HCEC 1CT (cell line): ENCODE measurements around the gene PHF5A.
"Not testable (repeated sequence)": the region's sequence is repeated elsewhere in the genome, so short reads cannot be mapped to it uniquely, and the experiment has no call there.

Source experiments
- DNase-seq: peaks from one replicate; pipeline ENCODE4 v3.0.0-alpha.2; 2017

The PHF5A gene

DNA sequence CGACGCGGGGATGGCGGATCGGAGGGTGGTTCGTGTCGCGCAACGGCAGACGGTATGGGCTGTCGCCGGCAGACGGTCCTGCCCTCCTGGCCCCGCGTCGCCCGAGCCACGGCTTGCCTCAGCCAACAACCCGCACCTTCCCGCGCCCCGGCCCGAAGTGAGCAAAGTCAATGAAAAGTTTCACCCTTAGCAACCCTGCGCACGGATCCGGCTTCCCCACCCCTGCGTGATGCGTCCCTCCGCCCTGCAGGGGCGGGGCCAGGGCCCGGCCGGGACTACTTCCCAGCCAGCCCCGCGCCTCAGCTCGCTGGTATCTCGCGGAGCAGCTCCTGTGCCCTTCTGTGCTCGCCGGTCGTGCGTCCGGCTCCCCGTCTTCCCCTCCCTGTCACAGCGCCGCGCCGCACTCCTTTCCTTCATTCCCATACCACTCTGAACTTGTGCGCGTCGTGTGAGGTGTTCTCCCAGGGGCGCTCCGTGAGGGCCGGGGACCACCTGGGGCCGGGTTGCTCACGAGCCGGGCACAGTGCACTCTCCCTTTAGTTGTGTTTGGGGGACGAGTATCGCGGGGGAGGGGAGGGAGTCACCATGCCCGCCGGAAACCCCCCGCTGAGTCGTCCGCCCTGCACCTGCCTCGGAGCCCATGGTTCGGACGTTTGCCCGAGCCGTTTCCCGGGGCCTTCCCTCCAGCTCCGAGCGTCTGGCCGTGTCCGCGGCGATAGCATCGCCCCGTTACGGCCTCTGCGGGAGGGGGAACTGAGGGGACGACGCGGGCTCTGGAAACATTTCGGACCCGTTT is 21.7 kb downstream of the PHF5A start, which contains the start of gene TOB2:
Gene TOB2, minus strand, starts transcription at position 163 of the 796 bp plus-strand sequence. CDS start 9,456 bp downstream, outside the sequence.
- DNase-seq = peak; percentile 97

DNA sequence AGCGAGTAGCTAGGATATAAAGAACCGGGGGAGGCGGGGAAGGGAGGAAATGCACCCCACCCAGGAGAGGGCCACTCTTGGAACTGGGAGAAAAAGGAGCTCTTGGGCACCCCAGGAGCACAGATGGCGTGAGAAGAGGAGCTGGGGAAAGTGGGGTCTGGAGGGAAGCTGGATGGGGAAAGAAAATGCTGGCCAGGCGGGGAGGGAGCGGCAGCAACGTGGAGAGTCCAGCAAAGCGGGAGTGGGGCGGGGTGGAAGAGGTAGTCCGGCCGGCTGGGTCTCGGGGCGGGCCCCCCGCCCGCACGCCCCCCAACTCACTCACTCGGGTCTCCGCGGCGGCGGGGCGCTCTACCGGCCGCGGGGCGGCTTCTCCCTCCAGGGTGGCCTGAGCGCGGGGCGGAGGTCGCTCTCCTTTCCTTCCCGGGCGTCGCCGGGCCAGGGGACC is 22.4 kb downstream of the PHF5A start:
- DNase-seq = peak; percentile 13

DNA sequence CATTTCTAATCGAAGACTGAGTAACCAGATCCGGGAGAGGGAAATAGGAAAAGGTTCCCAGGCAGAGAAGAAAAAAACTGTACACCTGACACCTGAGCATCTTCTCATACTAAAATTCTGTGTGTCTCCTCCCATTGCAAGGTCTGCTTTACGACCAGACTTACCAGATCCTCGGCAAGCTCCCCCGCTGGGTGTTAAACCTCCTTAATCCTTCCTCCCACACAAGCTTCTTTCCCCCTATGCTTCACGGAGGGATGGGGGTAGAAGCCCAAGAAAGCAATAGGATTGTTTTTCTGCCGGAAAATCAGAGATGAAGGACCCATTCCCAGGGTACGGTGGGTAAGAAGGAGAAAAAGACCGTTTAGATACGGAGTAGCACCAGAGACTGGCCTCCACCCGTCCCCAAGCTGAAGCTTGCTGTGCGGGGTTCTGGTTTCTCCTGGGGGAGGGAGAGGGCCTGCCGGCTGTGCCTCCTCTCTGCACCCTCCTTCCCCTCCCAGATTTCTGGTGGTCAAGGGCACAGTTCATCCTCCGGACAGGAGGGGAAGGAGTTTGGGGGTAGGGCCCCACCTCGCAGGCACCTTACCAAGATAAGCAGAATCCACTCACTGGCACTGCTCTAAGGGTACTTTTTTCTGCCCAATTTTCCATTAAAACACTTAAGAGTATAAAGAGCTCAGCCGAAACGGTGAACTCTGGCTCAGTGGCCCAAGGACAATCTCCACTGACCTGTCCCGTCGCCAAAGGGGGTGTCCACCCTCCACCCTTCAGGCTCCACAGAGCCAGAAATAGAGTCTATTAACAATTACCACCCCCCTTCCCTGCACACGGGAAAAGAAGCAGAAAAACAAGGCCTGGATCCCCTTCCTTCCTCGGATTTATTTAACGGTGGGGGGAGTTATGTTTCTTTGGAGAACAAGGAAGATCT is 23.1 kb downstream of the PHF5A start:
- peak; percentile 10 for DNase-seq

DNA sequence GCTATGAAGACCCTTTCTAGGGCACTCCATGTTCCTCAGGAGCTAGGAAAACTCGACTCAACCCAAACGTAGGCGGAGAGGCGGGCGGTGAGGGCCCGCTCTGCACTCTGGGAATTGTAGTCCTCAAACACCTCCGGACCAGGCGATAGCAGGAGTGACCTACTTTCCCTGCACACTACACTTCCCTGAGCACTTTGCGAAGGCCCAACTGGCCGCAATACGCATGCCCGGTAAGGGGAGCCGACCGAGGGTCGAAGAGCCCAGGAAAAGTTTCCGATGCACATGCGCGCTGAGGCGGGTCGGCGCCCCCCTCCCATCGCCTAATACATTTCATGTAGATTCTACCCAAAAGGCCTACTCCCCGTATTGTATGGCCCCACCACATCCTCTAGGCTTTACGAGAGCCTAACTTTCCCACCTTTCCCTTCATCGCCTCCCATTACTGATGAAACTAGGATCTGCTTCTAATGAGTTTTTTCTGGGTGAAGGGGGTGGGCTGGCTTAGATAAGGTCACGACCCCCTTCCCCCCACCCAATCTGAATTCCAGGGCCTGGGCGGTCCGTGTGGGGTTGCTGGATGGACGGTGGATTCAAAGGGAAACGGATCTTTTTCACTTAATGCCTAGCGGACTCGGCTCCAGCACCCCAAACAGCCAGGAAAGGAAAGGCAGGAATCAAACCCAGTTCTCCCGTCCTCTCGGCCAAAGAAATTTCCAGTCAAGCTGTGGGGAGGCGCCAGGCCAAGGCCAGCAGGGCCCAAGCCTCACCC is 23.9 kb downstream of the PHF5A start:
- DNase-seq = peak; percentile 94

DNA sequence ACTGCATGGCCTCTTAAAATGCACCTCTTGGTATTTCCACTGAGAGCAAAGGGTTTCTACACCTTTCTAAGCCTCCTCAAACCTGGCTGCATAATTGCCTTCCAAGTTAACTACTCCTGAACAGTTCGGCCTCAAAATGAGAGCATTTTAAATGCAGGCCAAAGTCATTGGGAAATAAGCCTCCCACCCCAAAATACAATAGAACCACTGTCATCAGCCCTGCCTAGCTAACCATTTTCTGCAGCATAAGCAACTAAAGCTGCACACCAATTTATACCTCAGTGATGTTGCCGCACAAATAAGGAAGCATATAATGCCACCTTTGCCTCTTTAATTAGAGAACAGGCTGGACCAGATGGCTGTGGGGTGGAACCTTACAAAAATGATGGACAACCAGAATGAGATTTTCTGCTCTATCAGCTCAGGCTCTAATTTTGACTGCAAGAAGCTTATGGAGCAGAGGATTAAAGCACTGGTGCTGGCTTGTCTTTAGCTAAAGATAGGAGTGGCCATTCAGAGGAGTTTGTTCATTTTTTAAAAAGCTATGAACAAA is 26.2 kb downstream of the PHF5A start:
- DNase-seq = no peak

DNA sequence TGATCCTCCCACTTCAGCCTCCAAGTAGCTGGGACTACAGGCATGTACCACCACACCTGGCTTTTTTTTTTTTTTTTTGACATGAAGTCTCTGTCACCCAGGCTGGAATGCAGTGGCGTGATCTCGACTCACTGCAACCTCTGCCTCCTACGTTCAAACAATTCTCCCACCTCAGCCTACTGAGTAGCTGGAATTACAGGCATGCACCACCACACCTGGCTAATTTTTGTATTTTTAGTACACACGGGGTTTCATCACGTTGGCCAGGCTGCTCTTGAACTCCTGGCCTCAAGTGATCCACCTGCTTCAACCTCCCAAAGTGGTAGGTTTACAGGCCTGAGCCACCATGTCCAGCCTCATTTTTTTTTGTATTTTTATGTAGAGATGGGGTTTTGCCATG is 28.0 kb downstream of the PHF5A start:
- not testable (repeated sequence) for DNase-seq

DNA sequence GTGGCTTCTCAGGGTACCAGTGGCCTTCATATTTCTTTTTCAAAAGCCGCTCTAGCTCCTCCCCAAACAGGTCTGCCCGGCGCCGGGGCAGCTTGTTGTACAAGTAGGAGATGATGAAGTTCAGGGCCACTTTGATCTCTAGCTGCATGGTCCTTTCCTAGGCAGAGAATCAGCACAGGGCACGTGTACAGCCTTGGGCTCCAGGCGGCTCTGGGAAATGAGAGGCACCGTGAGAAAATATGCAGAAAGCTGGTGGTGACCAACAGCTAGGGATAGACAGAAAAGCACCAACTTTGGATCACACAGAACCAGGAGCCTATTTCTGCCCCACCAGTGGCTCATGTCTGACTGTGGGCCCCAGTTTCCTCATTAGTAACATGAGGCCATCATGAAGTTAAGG is 31.3 kb downstream of the PHF5A start:
- no peak for DNase-seq

DNA sequence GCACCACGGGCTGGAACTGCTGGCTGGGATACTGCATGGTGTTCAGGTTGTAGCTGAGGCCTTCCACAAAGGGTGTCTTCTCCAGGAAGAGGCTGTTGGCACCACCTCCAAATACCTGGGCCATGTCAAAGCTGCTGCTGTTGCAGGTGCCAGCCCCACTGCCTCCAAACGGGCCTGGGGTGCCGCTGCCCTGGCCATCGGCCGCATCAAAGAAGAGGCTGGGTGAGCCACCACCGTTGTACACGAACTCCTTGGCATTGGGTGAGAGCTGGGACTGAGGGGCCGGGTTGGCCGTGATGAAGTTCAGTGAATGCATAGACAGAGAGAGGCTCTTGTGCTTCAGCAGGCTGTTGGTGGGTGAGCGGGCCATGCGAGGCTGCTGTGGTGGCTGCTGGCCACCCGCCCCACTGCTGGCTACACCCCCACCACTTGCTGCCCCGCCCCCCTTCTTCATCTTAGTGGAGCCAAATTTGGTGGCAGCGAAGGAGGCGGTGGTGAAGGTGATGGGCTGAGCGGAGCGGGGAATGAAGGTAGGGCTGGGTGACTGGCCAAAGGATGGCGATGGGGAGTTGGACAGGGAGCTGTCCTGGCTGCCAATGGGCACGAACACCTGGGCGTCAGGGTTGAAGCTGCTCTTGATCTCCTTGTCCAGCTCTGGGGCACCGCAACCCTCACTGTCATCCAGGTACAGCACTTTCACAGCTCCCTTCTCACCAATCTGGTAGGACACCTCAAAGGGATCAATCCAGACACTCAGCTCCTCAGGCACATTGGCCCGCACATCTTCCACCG is 32.0 kb downstream of the PHF5A start:
- DNase-seq = no peak

DNA sequence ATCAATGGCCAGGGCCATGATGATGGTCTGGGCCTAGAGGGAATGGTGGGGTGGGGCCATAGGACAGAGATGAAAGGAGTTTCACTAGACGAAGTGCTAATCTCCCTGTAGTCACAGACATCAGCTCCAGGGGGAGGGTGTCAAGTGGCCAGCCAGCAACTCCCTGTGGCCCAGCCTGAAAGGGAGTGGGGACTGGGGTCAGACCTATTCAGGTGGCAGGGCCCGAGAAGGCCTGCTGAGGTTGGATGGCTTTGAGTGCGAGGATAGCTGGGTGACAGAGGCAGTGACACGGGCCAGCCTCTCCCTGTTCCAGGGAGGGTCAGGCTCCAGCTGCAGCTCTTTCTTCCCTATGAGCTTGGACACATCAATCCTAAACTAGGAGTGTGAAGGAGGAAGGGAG is 32.9 kb downstream of the PHF5A start:
- DNase-seq = no peak

DNA sequence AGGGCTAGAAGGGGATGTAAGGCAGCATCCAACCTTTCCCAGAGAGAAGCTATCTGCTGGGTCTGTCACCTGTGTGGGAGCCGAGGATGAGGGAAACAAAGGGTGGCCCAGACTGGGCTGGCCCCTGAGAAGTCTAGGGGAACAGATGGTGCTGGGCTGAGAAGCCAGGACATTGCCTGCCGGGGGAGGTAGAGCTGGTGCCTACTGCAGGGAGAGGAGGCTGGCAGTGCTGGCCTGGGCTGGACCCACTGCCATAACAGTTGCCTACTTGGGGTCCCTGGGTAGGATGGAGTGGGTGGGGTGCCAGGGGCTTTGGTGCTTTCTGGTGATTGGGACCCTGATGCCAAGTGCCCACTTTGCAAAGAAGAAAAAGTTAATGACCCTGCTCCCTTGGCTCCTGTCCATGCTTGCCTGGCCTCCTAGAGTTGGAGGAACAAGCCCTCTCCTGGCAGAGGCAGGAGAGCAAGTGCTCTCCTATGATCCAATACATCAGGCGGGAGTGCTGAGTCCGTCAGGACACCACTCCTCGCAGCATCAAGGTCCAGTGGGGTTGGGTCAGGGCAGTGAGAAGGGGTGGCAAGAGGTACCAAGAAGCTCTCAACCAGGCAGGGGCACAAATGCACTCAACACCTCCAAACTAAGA is 34.0 kb downstream of the PHF5A start:
- DNase-seq = not testable (repeated sequence)

DNA sequence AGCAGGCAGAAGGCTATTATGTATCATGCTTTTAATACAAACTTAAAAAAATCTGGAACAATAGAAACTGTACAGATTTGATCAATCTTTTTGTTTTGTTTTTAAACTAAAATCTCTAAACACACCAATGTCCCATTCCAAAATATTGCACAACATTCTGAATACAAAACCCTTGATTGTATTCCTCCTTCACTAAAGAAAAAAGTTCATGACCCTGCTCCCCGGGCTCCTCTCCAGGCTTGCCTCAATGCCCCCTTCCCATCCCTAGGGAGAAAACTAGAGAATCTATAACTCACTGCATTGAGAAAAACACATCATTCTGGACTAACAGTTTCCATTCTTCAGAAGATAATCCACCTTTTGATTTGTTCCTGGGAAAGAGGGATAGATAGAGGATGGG is 35.0 kb downstream of the PHF5A start:
- not testable (repeated sequence) for DNase-seq

DNA sequence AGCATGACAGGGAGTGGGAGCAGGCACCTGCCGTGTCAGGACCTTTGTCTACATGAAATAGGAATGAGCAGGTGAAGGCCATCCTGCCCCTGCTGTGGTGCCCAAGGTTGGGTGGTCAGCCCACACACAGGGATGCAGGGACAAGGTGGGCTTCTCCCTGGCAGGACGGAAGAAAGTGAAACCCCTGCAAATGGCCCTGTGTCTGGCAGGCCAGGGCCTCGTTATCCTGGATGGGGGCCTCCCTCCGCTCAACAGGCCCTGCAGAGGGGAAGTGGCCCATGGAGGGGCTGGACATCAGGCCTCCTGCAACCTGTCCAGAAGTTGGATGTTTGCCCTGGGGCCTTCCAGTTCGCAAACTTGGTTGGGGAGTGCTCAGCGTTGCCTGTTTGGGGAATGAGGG is 36.8 kb downstream of the PHF5A start:
- DNase-seq = no peak

DNA sequence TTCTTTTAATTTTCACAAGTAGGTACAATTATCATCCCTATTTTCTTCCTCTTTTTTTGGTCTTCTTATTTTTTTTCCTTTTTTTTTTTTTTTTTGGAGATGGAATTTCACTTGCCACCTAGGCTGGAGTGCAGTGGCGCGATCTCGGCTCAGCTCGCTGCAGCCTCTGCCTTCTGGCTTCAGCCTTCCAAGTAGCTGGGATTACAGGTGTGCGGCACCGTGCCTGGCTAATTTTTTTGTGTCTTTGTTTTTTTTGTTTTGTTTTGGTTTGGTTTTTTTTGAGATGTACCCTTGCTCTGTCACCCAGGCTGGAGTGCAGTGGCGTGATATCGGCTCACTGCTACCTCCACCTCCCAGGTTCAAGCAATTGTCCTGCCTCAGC is 38.5 kb downstream of the PHF5A start:
- no peak for DNase-seq

DNA sequence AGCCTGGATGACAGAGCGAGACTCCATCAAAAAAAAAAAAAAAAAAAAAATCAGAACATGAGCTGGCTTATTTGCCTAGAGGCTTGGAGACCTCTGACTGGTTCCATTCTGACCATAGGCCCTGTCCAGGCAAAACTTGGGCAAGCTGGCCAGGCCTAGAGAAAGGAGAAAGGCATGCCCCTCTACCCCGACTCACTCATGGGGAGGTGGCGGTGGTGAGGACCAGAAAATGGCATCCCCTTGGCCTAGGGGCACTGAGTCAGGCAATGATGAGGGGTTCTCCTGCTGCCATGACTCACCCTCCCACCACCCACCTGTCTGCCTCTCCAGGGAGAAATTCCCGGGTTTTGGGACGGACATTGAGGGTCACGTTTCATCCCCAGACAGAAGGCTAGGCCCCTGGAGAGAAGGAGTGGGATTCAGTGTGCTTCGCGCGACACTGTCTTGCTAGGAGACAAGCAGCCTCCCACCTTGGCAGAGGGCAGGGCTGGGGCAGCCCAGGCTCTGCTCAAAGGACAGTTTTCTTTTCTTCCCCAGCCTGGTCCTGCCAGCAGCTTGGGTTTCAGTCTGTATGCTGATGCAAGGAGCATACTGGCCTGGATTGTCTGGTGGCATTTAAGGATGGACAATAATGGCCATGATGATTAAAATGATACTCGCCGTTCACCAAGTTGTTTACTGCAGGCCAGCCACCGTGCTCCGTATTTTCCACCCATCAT is 39.1 kb downstream of the PHF5A start:
- DNase-seq = no peak

DNA sequence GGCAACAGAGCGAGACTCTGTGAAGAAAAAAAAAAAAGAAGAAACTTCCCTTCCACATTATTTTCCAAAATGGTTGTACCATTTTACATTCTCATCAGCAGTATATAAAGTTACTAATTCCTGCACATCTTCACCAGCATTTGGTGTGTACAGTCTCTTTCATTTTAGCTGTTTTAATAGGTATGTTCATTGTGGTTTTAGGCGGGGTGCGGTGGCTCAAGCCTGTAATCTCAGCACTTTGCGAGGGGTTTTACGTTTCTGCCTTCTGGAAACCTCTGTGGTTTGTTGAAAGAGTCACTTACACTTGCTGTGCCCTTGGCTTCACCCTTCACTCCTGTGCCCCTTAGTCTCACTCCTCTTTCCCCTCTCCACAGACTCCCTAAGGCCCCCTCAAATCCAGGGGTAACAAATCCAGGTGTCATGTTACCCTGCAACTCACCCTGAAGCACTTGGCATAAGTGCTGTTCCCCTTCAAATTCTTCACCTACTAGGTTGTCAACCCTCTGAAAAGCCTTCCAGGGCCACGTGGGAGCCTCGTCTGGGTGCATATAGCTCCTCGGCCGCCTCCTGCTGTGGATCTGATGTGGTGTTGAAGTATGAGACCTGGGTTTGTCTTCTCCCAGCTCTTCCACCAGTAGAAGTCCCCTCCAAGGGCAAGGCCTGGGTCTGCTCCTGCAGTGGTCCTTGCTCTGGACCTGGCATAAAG is 42.7 kb downstream of the PHF5A start:
- DNase-seq = no peak

DNA sequence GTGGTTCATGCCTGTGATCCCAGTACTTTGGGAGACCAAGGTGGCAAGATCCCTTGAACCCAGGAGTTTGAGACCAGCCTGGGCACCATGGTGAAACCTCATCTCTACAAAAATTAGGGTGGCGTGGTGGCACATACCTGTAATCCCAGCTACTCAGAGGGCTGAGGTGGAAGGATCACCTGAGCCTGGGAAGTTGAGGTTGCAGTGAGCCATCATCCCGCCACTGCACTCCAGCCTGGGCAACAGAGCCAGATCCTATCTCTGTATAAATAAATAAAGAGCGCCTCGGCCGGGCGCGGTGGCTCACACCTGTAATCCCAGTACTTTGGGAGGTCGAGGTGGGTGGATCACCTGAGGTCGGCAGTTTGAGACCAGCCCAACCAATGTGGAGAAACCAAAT is 49.8 kb downstream of the PHF5A start:
- no peak for DNase-seq

DNA sequence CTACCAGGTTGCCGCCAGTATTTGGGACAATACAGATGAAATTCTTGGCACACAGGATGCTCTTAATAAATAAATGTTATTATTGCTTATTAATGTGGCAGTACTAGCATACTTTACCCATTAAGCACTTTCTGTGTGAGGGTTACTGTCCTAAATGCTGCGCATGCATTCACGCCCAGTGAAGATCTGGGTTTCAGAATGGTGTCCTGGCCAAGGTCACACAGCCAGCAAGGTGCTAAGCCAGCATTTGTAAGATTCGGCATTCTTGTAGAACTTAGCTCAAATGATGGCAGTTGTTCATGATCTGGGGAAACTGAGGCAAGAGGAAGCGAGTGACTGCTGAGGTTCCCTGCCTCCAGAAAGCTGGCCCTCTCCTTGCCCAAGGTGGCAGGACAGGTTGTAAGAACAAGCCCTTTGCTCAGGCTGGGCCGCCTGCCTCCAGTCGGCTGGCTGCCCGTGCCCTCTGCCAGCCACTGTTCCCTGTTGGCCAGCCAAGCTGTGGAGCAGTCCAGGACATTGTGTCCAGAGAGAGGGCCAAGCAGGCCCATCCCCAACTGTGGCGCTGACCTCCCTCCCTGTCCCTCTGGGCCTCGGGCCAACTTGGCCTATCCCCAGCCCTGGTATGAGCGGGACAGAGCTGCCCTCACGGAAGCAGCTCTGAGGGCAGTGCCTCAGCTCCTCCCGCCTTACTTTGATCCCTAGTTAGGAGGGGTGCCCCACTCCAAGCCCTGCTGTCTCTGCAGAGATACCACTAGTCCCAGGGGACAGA is 50.7 kb downstream of the PHF5A start:
- no peak for DNase-seq

DNA sequence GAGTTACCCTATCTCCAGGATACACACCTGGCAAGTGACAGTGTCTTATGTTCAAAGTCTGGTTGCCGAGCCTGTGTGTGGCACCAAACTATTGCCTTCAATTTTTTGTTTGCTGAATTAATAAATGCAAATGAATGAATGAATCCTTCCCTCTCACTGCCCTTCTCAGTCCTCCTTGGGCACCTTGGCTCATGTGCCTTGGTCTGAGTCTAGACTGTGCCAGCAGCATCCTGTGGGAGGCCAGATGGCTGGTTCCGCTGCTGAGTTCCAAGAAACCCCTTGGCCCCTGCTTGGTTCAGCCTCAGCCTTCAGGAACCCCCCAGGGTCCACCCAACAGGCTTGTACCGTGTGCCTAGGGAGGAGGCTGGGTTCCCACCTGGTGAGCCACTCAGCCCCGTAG is 52.9 kb downstream of the PHF5A start:
- DNase-seq = no peak
